Activated naive CD8-positive, alpha-beta T cell treated with anti-CD3 and anti-CD28 coated beads, Interleukin-2, amount 50 U/mL, for 16 hours (primary cell): ENCODE data around the gene MEF2A.
"Not testable (repeated sequence)": the region's sequence is repeated elsewhere in the genome, so short reads cannot be mapped to it uniquely, and the experiment has no call there.

Source experiments
- DNase-seq: peaks from one replicate; pipeline ENCODE4 v3.0.0-alpha.2; 2020; ENCODE audit warnings: low read depth, low spot score

The MEF2A gene

GRCh38 chr15:99565299-99566156 lies at the start of gene MEF2A:
MEF2A (plus strand) TSS chr15:99565984; CDS start chr15:99633120, 67,136 bp downstream.
- peak; percentile 78 for DNase-seq

- no peak for DNase-seq
Measured at GRCh38 chr15:99518191-99518590, 47.6 kb upstream of the MEF2A start.

- DNase-seq: not testable (repeated sequence)
Measured at GRCh38 chr15:99519366-99519765, 46.4 kb upstream of the MEF2A start.

- DNase-seq: no peak
Measured at GRCh38 chr15:99522288-99522687, 43.5 kb upstream of the MEF2A start.

- DNase-seq: no peak
Measured at GRCh38 chr15:99526176-99526575, 39.6 kb upstream of the MEF2A start.

GRCh38 chr15:99526671-99527070 lies 39.1 kb upstream of the MEF2A start:
- no peak for DNase-seq

- no peak for DNase-seq
Measured at GRCh38 chr15:99536422-99537040, 29.3 kb upstream of the MEF2A start.

- DNase-seq: no peak
Measured at GRCh38 chr15:99537344-99537743, 28.4 kb upstream of the MEF2A start.

GRCh38 chr15:99538261-99538660 lies 27.5 kb upstream of the MEF2A start:
- DNase-seq: no peak

- no peak for DNase-seq
Measured at GRCh38 chr15:99542828-99543227, 23.0 kb upstream of the MEF2A start.

GRCh38 chr15:99545605-99546004 lies 20.2 kb upstream of the MEF2A start:
- DNase-seq: no peak

- no peak for DNase-seq
Measured at GRCh38 chr15:99546441-99547100, 19.2 kb upstream of the MEF2A start.

- no peak for DNase-seq
Measured at GRCh38 chr15:99547517-99547916, 18.3 kb upstream of the MEF2A start.

GRCh38 chr15:99550077-99550476 lies 15.7 kb upstream of the MEF2A start:
- DNase-seq: no peak

- no peak for DNase-seq
Measured at GRCh38 chr15:99552111-99552510, 13.7 kb upstream of the MEF2A start.

GRCh38 chr15:99554880-99555488 lies 10.8 kb upstream of the MEF2A start:
- DNase-seq: no peak

GRCh38 chr15:99556011-99556410 lies 9.8 kb upstream of the MEF2A start:
- no peak for DNase-seq

GRCh38 chr15:99556578-99556977 lies 9.2 kb upstream of the MEF2A start:
- DNase-seq: no peak

- DNase-seq: no peak
Measured at GRCh38 chr15:99558084-99558483, 7.7 kb upstream of the MEF2A start.

GRCh38 chr15:99558571-99558970 lies 7.2 kb upstream of the MEF2A start:
- DNase-seq: no peak

GRCh38 chr15:99561476-99562230 lies 4.1 kb upstream of the MEF2A start:
- no peak for DNase-seq
